Testis (tissue), 2 donors: Measurements from ENCODE around the gene CALD1.

Experiments used
- CTCF ChIP-seq, 3 experiments: fragments of 450-650 bp in 2 of 3; fragments of 200-600 bp in 1 of 3; sonication (generic) in 1 of 3; IDR thresholded peaks; one replicate each; pipeline ENCODE4 v1.5.1; 2016 to 2019; ENCODE audit warnings: antibody characterized with exemption in 3 of 3, mild to moderate bottlenecking in 2 of 3, moderate library complexity in 1 of 3
- POLR2A ChIP-seq: fragments of 450-650 bp; IDR thresholded peaks from one replicate; pipeline ENCODE4 v1.6.1; 2017; ENCODE audit warnings: antibody characterized with exemption, mild to moderate bottlenecking, moderate library complexity

GRCh38 chr7:134966691-134967090 lies 187.3 kb downstream of the CALD1 start:
- TF ChIP-seq CTCF (IDR thresholded peaks at IDR 0.05) (no peak), POLR2A (no peak)
